Ovary (tissue), 9 donors: ENCODE measurements around the gene RELA. TPM values are rescaled to one million over a fixed set of nuclear protein-coding genes. Genes with fewer than 3 reads are reported as not detected.

Experiments
- DNase-seq, 5 donors: peaks; one replicate each; pipeline ENCODE4 v3.0.0-alpha.2; 2019 to 2020
- H3K27ac ChIP-seq, 2 donors: fragments of 200-600 bp; one replicate each; pipeline versions ENCODE4 v1.5.1 to v1.8.0; 2019 to 2022
- H3K27me3 ChIP-seq: fragments of 200-600 bp; one replicate; pipeline ENCODE4 v1.8.0; 2022
- H3K36me3 ChIP-seq: fragments of 200-600 bp; sonication (generic); one replicate; pipeline ENCODE4 v1.5.1; 2019
- H3K4me1 ChIP-seq: one replicate; pipeline ENCODE4 v1.8.1; 2013; ENCODE audit warnings: mild to moderate bottlenecking, moderate library complexity; ENCODE audit not compliant: insufficient read depth
- H3K4me3 ChIP-seq: fragments of 200-600 bp; sonication (generic); one replicate; pipeline ENCODE4 v1.5.1; 2017
- H3K9me3 ChIP-seq, 2 donors: fragments of 200-600 bp in 1 of 2; sonication (generic) in 1 of 2; one replicate each; pipeline versions ENCODE4 v1.5.1 to v1.8.1; 2013 to 2019; ENCODE audit warnings: mild to moderate bottlenecking in 1 of 2, moderate library complexity in 1 of 2
- EP300 ChIP-seq: sonication (generic); formaldehyde crosslinking; IDR thresholded peaks from one replicate; pipeline ENCODE4 v1.6.1; 2017; ENCODE audit warnings: antibody characterized with exemption
- POLR2A ChIP-seq: fragments of 450-650 bp; IDR thresholded peaks from one replicate; pipeline ENCODE4 v1.6.1; 2017; ENCODE audit warnings: antibody characterized with exemption, mild to moderate bottlenecking, moderate library complexity
- WGBS, 3 donors: extraction: QIAGEN DNeasy Blood & Tissue Kit in 1 of 3; methylation state at CpG; one replicate each; pipeline versions ENCODE4 v1.1.5 to v1.1.7; 2013 to 2017; 5-methylcytosine and 5-hydroxymethylcytosine counted together
- intact Hi-C, 4 donors: fragments of 100-400 bp; cut with DNase I; formaldehyde crosslinking; loops; one replicate each; pipeline versions ENCODE4 v1.11.0 to v1.15.1; 2022 to 2023
- polyA plus RNA-seq, 2 donors: library from polyadenylated mRNA; stranded (reverse); fragments of 200-250 nt in 1 of 2; fragments of 350-450 nt in 1 of 2; fragmentation: Illumina TruSeq in 1 of 2; extraction: RNeasy Lipid Tissue Mini Kit (QIAGEN cat#74804) in 1 of 2; gene quantifications; one replicate each; pipeline ENCODE4 v1.2.3, GENCODE V29; 2013 to 2014
- total RNA-seq, 7 donors: library from RNA; depleted of rRNA in 2 of 7; stranded (reverse); fragments of >200 nt in 2 of 7; fragmentation: NEBNext Ultra II Directional in 3 of 7; extraction: Animal tissue kit (Norgen Biotek cat#: 25700) in 3 of 7; gene quantifications; one replicate each; pipeline versions ENCODE4 v1.1.0 to v1.2.4, GENCODE V29; 2016 to 2023
- TF ChIP-seq, protein P1 (sequence below), 3 donors: fragments of 450-650 bp in 2 of 3; fragments of 200-600 bp in 1 of 3; IDR thresholded peaks; one replicate each; pipeline versions ENCODE4 v1.5.1 to v1.8.0; 2016 to 2022; ENCODE audit warnings: antibody characterized with exemption in 3 of 3, mild to moderate bottlenecking in 1 of 3
- donor health status: DM: no; HTN: no; CAD: no; lungs with moderate emphysema.
- donor health status: DM: no; HTN: no; CAD: no.
- donor health status: Bipolar disorder and iron deficiency.
- donor health status: DM: yes; HTN: yes; CAD: no.
- donor health status: DM: no; HTN: no; CAD: no.
- donor health status: DM: yes; HTN: yes; CAD: no.

Gene RELA
- total and polyA plus RNA-seq, 9 donors, result 50.8 to 102 (median 83.2) TPM

- no peaks in the 10 kb centered on the region for H3K4me1 ChIP-seq
- no peaks in the 10 kb centered on the region for H3K27me3 ChIP-seq
- H3K27ac ChIP-seq, result no peak overlapping the region
- TF ChIP-seq POLR2A (no peak), EP300 (no peak)
- TF ChIP-seq, protein P1, sequence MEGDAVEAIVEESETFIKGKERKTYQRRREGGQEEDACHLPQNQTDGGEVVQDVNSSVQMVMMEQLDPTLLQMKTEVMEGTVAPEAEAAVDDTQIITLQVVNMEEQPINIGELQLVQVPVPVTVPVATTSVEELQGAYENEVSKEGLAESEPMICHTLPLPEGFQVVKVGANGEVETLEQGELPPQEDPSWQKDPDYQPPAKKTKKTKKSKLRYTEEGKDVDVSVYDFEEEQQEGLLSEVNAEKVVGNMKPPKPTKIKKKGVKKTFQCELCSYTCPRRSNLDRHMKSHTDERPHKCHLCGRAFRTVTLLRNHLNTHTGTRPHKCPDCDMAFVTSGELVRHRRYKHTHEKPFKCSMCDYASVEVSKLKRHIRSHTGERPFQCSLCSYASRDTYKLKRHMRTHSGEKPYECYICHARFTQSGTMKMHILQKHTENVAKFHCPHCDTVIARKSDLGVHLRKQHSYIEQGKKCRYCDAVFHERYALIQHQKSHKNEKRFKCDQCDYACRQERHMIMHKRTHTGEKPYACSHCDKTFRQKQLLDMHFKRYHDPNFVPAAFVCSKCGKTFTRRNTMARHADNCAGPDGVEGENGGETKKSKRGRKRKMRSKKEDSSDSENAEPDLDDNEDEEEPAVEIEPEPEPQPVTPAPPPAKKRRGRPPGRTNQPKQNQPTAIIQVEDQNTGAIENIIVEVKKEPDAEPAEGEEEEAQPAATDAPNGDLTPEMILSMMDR (IDR thresholded peaks at IDR 0.05), result no peak
- intact Hi-C loops, result loop anchor here in 1 of 4 donors (10.0 kb wide), 1 partner anchor 69 kb away; the partner anchor contains the start of gene SIPA1
- H3K9me3 ChIP-seq, result no peaks in the 10 kb centered on the region
- H3K4me3 ChIP-seq, result no peak overlapping the region
- 52 to 58% (median 55%) methylated on average over 4 of the region's 4 CpGs for WGBS, 3 donors
- H3K36me3 ChIP-seq, result no peaks in the 10 kb centered on the region
- DNase-seq, result no peak
Observed at GRCh38 chr11:65703846-65704245, 41.1 kb upstream of the RELA start.

GRCh38 chr11:65701686-65702085, 39.0 kb upstream of the RELA start:
- H3K27ac ChIP-seq, result no peak overlapping the region

DNA sequence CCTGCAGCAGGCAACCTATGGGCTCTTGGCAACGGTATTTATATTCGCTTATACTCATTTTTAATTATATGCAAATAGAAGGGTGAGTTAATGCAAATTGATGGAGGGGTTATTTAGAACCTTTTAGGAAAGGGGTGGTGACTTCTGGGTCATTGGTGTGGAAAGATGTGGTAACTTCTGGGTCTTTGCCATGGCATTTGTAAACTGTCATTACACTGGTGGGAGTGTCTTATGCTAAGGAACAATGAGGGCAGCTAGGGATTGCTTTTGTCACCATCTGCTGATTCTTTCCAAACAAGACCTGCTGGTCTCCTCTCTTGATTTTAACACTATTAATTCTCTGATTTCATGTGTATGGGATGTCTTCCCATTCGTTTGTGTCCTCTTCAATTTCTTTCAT, 37.7 kb upstream of the RELA start:
- no peaks in the 10 kb centered on the region for H3K4me1 ChIP-seq
- no peak for DNase-seq
- no peaks in the 10 kb centered on the region for H3K27me3 ChIP-seq
- WGBS, 3 donors, result 73 to 79% (median 78%) methylated on average over 3 of the region's 3 CpGs
- TF ChIP-seq EP300 (no peak), POLR2A (no peak)
- TF ChIP-seq, protein P1 (IDR thresholded peaks at IDR 0.05), result no peak
- no peaks in the 10 kb centered on the region for H3K36me3 ChIP-seq
- no peak overlapping the region for H3K27ac ChIP-seq
- no peaks in the 10 kb centered on the region for H3K9me3 ChIP-seq
- intact Hi-C loops, result loop anchor here in 1 of 4 donors (10.0 kb wide), 1 partner anchor 66 kb away; the partner anchor contains the start of gene SIPA1
- H3K4me3 ChIP-seq, result no peak overlapping the region

More at GRCh38 chr11:65701686-65702085, 39.0 kb upstream of the RELA start:
- Histone ChIP-seq H3K4me1 (no peaks in the 10 kb centered on the region), H3K9me3 (no peaks in the 10 kb centered on the region), H3K36me3 (no peaks in the 10 kb centered on the region), H3K4me3 (no peak overlapping the region), H3K27me3 (no peaks in the 10 kb centered on the region)
- TF ChIP-seq POLR2A (no peak), EP300 (no peak)
- TF ChIP-seq, protein P1 (IDR thresholded peaks at IDR 0.05), result no peak
- WGBS, 3 donors, result 71 to 87% (median 73%) methylated on average over 1 of the region's 1 CpG
- intact Hi-C loops, result loop anchor here in 1 of 4 donors (10.0 kb wide), 1 partner anchor 67 kb away; the partner anchor contains the start of gene SIPA1
- no peak for DNase-seq

DNA sequence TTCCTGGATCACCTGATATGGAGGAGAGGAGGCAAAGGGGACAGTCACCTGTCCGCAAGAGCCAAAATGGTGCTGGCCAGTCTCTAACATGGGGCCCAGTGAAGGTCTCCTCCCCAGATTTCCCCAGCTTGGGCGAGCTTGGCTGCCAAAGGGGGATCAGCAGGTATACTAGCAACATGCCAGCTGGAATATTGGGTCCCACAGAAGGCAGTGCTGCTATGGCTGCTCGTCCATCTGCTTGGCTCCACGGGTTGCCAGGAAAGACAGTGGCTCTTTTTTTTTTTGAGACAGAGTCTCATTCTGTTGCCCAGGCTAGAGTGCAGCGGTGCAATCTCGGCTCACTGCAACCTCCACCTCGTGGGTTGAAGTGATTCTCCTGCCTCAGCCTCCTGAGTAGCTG, 36.6 kb upstream of the RELA start:
- 68 to 76% (median 75%) methylated on average over 7 of the region's 7 CpGs for WGBS, 3 donors
- H3K4me3 ChIP-seq, result no peak overlapping the region
- no peaks in the 10 kb centered on the region for H3K9me3 ChIP-seq
- no peaks in the 10 kb centered on the region for H3K27me3 ChIP-seq
- DNase-seq, result no peak
- no peaks in the 10 kb centered on the region for H3K36me3 ChIP-seq
- TF ChIP-seq POLR2A (no peak), EP300 (no peak)
- TF ChIP-seq, protein P1 (IDR thresholded peaks at IDR 0.05), result no peak
- no peaks in the 10 kb centered on the region for H3K4me1 ChIP-seq
- no peak overlapping the region for H3K27ac ChIP-seq
- intact Hi-C loops, result no loop called here
